ENCODE results near the gene TMUB1.

DNA sequence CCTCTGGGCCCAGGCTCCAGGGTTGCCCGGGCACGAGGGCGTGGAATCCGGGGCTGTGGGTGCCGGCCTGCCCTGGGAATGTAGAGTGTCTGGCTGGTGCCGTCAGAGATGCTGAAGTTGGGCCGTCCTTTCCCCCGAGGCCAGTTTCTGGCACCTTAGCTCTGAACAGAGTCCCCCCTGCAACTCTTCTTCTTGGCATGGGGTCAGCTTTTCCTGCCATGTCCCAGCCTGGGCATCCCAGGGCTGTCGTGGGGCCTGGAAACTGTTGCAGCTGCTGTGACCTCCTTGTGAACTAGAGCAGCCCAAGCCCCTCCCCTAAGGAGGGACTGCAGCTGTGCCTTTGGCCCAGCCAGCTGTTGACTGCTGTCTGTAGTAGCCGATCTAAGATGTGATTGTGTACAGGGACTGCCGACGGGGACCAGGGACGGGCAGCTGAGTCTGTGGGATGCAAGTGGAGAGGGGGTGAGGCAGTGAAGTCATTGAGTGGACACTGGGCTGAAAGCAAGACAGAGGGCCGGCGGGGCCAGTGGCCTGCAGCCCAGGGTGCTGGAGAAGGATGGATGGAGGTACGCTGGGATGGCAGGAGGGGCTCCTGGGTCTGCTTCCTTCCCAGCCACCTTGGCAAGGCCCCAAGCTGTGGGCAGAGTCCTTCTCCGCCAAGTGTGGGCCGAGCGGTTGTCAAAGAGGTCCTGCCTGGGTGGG, 48.5 kb upstream of the TMUB1 start:
- no peak for TF ChIP-seq CTCF (IDR thresholded peaks at IDR 0.05; ENCODE audit: poor library complexity)
- no peak for TF ChIP-seq EZH2 (IDR thresholded peaks at IDR 0.05; ENCODE audit: borderline replicate concordance)
- TF ChIP-seq EZH2phosphoT487 (IDR thresholded peaks at IDR 0.05; ENCODE audit: low read depth, severe bottlenecking, unreplicated experiment): no peak

Data from hepatocyte (in vitro differentiated cells).